Activated CD8-positive, alpha-beta memory T cell treated with anti-CD3 and anti-CD28 coated beads, Interleukin-2, amount 50 U/mL, for 24 hours (primary cell): ENCODE measurements around the gene PODXL.
A peak's percentile ranks its signal among the peaks of the same experiment; 100 is the strongest.
"Not testable (repeated sequence)": the region's sequence is repeated elsewhere in the genome, so short reads cannot be mapped to it uniquely, and the experiment has no call there.

Experiments
- DNase-seq: peaks from one replicate; pipeline ENCODE4 v3.0.0-alpha.2; 2020; ENCODE audit errors: extremely low read depth

Gene PODXL

GRCh38 chr7:131509781-131510180 is 46.6 kb downstream of the PODXL start:
- no peak for DNase-seq

GRCh38 chr7:131508754-131509486 is 47.5 kb downstream of the PODXL start:
- no peak for DNase-seq

- DNase-seq, result peak; percentile 59
Observed at GRCh38 chr7:131507592-131508331, 48.7 kb downstream of the PODXL start.

GRCh38 chr7:131506597-131506996 is 49.8 kb downstream of the PODXL start:
- DNase-seq, result no peak

GRCh38 chr7:131505636-131506557 is 50.5 kb downstream of the PODXL start:
- DNase-seq, result no peak

GRCh38 chr7:131505037-131505620 is 51.3 kb downstream of the PODXL start:
- DNase-seq, result not testable (repeated sequence)

- DNase-seq, result no peak
Observed at GRCh38 chr7:131504157-131504899, 52.1 kb downstream of the PODXL start.

GRCh38 chr7:131503639-131504038 is 52.8 kb downstream of the PODXL start:
- DNase-seq, result no peak

GRCh38 chr7:131502810-131503508 is 53.5 kb downstream of the PODXL start:
- no peak for DNase-seq

- no peak for DNase-seq
Observed at GRCh38 chr7:131501930-131502685, 54.3 kb downstream of the PODXL start.

GRCh38 chr7:131501422-131501821 is 55.0 kb downstream of the PODXL start:
- peak; percentile 12 for DNase-seq

- no peak for DNase-seq
Observed at GRCh38 chr7:131500357-131500756, 56.1 kb downstream of the PODXL start.

- DNase-seq, result no peak
Observed at GRCh38 chr7:131499801-131500200, 56.6 kb downstream of the PODXL start.

GRCh38 chr7:131498237-131498885 is 58.1 kb downstream of the PODXL start:
- no peak for DNase-seq

GRCh38 chr7:131497454-131497853 is 59.0 kb downstream of the PODXL start:
- no peak for DNase-seq

- no peak for DNase-seq
Observed at GRCh38 chr7:131495669-131496498, 60.5 kb downstream of the PODXL start.

- DNase-seq, result no peak
Observed at GRCh38 chr7:131494182-131494581, 62.2 kb downstream of the PODXL start.

- DNase-seq, result no peak
Observed at GRCh38 chr7:131493581-131493980, 62.8 kb downstream of the PODXL start.
